ENCODE results near the gene UBQLNL.

Gene UBQLNL

GRCh38 chr11:5516599-5516998, at the start of gene UBQLNL:
UBQLNL (minus strand) TSS chr11:5516699; CDS start chr11:5516441, 258 bp downstream.
- DNase-seq = no peak

GRCh38 chr11:5564259-5565019, 47.9 kb upstream of the UBQLNL start:
- peak; percentile 62 for DNase-seq

- DNase-seq = no peak
These were observed 41.3 kb upstream of the UBQLNL start for GRCh38 chr11:5557751-5558150.

GRCh38 chr11:5556596-5557188, 40.2 kb upstream of the UBQLNL start:
- DNase-seq = no peak

GRCh38 chr11:5553343-5553742, 36.8 kb upstream of the UBQLNL start:
- DNase-seq = no peak

- no peak for DNase-seq
These were observed 34.1 kb upstream of the UBQLNL start for GRCh38 chr11:5550440-5551095.

GRCh38 chr11:5548440-5548839, 31.9 kb upstream of the UBQLNL start, which contains the start of gene OR52H1:
OR52H1 (minus strand) TSS chr11:5548540; CDS start chr11:5545505, 3,035 bp downstream.
- no peak for DNase-seq

- no peak for DNase-seq
These were observed 31.5 kb upstream of the UBQLNL start for GRCh38 chr11:5547982-5548381.

GRCh38 chr11:5546457-5546856, 30.0 kb upstream of the UBQLNL start:
- no peak for DNase-seq

GRCh38 chr11:5541427-5541826, 24.9 kb upstream of the UBQLNL start:
- no peak for DNase-seq

GRCh38 chr11:5536482-5536881, 20.0 kb upstream of the UBQLNL start:
- no peak for DNase-seq

- DNase-seq = peak; percentile 4
These were observed 17.5 kb upstream of the UBQLNL start for GRCh38 chr11:5534046-5534445.

- no peak for DNase-seq
These were observed 14.7 kb upstream of the UBQLNL start for GRCh38 chr11:5531053-5531831.

- no peak for DNase-seq
These were observed 12.0 kb upstream of the UBQLNL start for GRCh38 chr11:5528495-5528894.

- no peak for DNase-seq
These were observed 11.2 kb upstream of the UBQLNL start for GRCh38 chr11:5527716-5528115.

GRCh38 chr11:5524756-5525155, 8.3 kb upstream of the UBQLNL start:
- DNase-seq = no peak

GRCh38 chr11:5522308-5522707, 5.8 kb upstream of the UBQLNL start:
- DNase-seq = no peak

GRCh38 chr11:5521540-5521939, 5.0 kb upstream of the UBQLNL start:
- DNase-seq = no peak

GRCh38 chr11:5514841-5515240, 1.7 kb downstream of the UBQLNL start:
- DNase-seq = no peak

- DNase-seq = no peak
These were observed 6.7 kb downstream of the UBQLNL start, which contains the start of gene UBQLN3 for GRCh38 chr11:5509803-5510202. UBQLN3 (minus strand) TSS chr11:5509957; CDS start chr11:5509558, 399 bp downstream.

- no peak for DNase-seq
These were observed 7.9 kb downstream of the UBQLNL start for GRCh38 chr11:5508605-5509004.

- DNase-seq = no peak
These were observed 8.6 kb downstream of the UBQLNL start for GRCh38 chr11:5507933-5508305.
